Measurements from ENCODE around the gene TSPAN3.

The TSPAN3 gene

GRCh38 chr15:77087213-77087612 lies 16.3 kb upstream of the TSPAN3 start:
- TF ChIP-seq CTCF (IDR thresholded peaks at IDR 0.05; ENCODE audit: borderline replicate concordance, insufficient read depth, low read depth, low read length), result no peak
- H3K4me3 ChIP-seq (ENCODE audit: low read depth, low read length), result no peak overlapping the region

GRCh38 chr15:77085297-77085696 lies 14.4 kb upstream of the TSPAN3 start:
- H3K4me3 ChIP-seq (ENCODE audit: low read depth, low read length), result no peak overlapping the region
- no peak for TF ChIP-seq CTCF (IDR thresholded peaks at IDR 0.05; ENCODE audit: borderline replicate concordance, insufficient read depth, low read depth, low read length)

GRCh38 chr15:77084436-77084835 lies 13.5 kb upstream of the TSPAN3 start:
- no peak for TF ChIP-seq CTCF (IDR thresholded peaks at IDR 0.05; ENCODE audit: borderline replicate concordance, insufficient read depth, low read depth, low read length)
- H3K4me3 ChIP-seq (ENCODE audit: low read depth, low read length), result no peak overlapping the region

- H3K4me3 ChIP-seq (ENCODE audit: low read depth, low read length), result no peak overlapping the region
- TF ChIP-seq CTCF (IDR thresholded peaks at IDR 0.05; ENCODE audit: borderline replicate concordance, insufficient read depth, low read depth, low read length), result no peak
Measured at GRCh38 chr15:77083381-77084160, 12.7 kb upstream of the TSPAN3 start.

GRCh38 chr15:77081971-77082370 lies 11.1 kb upstream of the TSPAN3 start:
- no peak overlapping the region for H3K4me3 ChIP-seq (ENCODE audit: low read depth, low read length)
- no peak for TF ChIP-seq CTCF (IDR thresholded peaks at IDR 0.05; ENCODE audit: borderline replicate concordance, insufficient read depth, low read depth, low read length)

GRCh38 chr15:77076323-77076915 lies 5.5 kb upstream of the TSPAN3 start:
- TF ChIP-seq CTCF (IDR thresholded peaks at IDR 0.05; ENCODE audit: borderline replicate concordance, insufficient read depth, low read depth, low read length), result no peak
- H3K4me3 ChIP-seq (ENCODE audit: low read depth, low read length), result no peak overlapping the region

- no peak overlapping the region for H3K4me3 ChIP-seq (ENCODE audit: low read depth, low read length)
- TF ChIP-seq CTCF (IDR thresholded peaks at IDR 0.05; ENCODE audit: borderline replicate concordance, insufficient read depth, low read depth, low read length), result no peak
Measured at GRCh38 chr15:77075528-77075927, 4.6 kb upstream of the TSPAN3 start.
